ENCODE measurements around the gene KLHDC4.
"Not testable (repeated sequence)": the region's sequence is repeated elsewhere in the genome, so short reads cannot be mapped to it uniquely, and the experiment has no call there.

The KLHDC4 gene

GRCh38 chr16:87787451-87788091, 21.8 kb upstream of the KLHDC4 start:
- DNase-seq = not testable (repeated sequence)

- no peak for DNase-seq
Measured at GRCh38 chr16:87784812-87785211, 19.0 kb upstream of the KLHDC4 start.

GRCh38 chr16:87782033-87782432, 16.2 kb upstream of the KLHDC4 start:
- DNase-seq = no peak

GRCh38 chr16:87780385-87780989, 14.7 kb upstream of the KLHDC4 start:
- DNase-seq = peak; percentile 92

- peak; percentile 91 for DNase-seq
Measured at GRCh38 chr16:87778830-87779579, 13.2 kb upstream of the KLHDC4 start.

- DNase-seq = no peak
Measured at GRCh38 chr16:87778476-87778829, 12.7 kb upstream of the KLHDC4 start.

GRCh38 chr16:87773836-87774235, 8.1 kb upstream of the KLHDC4 start:
- DNase-seq = not testable (repeated sequence)

GRCh38 chr16:87767456-87767855, 1.7 kb upstream of the KLHDC4 start:
- DNase-seq = not testable (repeated sequence)

- DNase-seq = no peak
Measured at GRCh38 chr16:87766485-87766797, 655 bp upstream of the KLHDC4 start.

- DNase-seq = no peak
Measured at GRCh38 chr16:87765473-87765775, 362 bp downstream of the KLHDC4 start.

GRCh38 chr16:87764600-87765472, 950 bp downstream of the KLHDC4 start:
- no peak for DNase-seq

GRCh38 chr16:87762620-87763019, 3.2 kb downstream of the KLHDC4 start:
- DNase-seq = no peak

- DNase-seq = no peak
Measured at GRCh38 chr16:87762071-87762571, 3.7 kb downstream of the KLHDC4 start.

GRCh38 chr16:87761060-87761459, 4.7 kb downstream of the KLHDC4 start:
- DNase-seq = no peak

GRCh38 chr16:87757841-87758426, 7.9 kb downstream of the KLHDC4 start:
- no peak for DNase-seq

- DNase-seq = no peak
Measured at GRCh38 chr16:87754535-87754934, 11.3 kb downstream of the KLHDC4 start.

GRCh38 chr16:87747626-87748414, 18.0 kb downstream of the KLHDC4 start:
- DNase-seq = no peak

GRCh38 chr16:87746178-87746577, 19.6 kb downstream of the KLHDC4 start:
- DNase-seq = no peak

- DNase-seq = no peak
Measured at GRCh38 chr16:87744750-87745514, 20.9 kb downstream of the KLHDC4 start.

GRCh38 chr16:87742781-87743490, 22.9 kb downstream of the KLHDC4 start:
- no peak for DNase-seq
